Kidney capillary endothelial cell (primary cell): ENCODE measurements around the gene S100A7A.
"Not testable (repeated sequence)": the region's sequence is repeated elsewhere in the genome, so short reads cannot be mapped to it uniquely, and the experiment has no call there.

Source experiments
- DNase-seq: peaks from one replicate; pipeline ENCODE4 v3.0.0-alpha.2; 2018; ENCODE audit warnings: low spot score

Gene S100A7A

GRCh38 chr1:153462741-153463140, 46.4 kb downstream of the S100A7A start:
- not testable (repeated sequence) for DNase-seq

- peak; percentile 39 for DNase-seq
Observed at GRCh38 chr1:153465811-153466636, 49.7 kb downstream of the S100A7A start.

- no peak for DNase-seq
Observed at GRCh38 chr1:153466908-153467307, 50.6 kb downstream of the S100A7A start.

- DNase-seq, result no peak
Observed at GRCh38 chr1:153470707-153471106, 54.4 kb downstream of the S100A7A start.
